ENCODE measurements around the gene PGBD5.
A peak's percentile ranks its signal among the peaks of the same experiment; 100 is the strongest.

Gene PGBD5

GRCh38 chr1:230277201-230278025, 148.7 kb downstream of the PGBD5 start:
- no peak for DNase-seq

- DNase-seq = no peak
Measured at GRCh38 chr1:230276401-230276800, 149.7 kb downstream of the PGBD5 start.

- DNase-seq = no peak
Measured at GRCh38 chr1:230274254-230274653, 151.9 kb downstream of the PGBD5 start.

- no peak for DNase-seq
Measured at GRCh38 chr1:230273141-230273710, 152.9 kb downstream of the PGBD5 start.

DNA sequence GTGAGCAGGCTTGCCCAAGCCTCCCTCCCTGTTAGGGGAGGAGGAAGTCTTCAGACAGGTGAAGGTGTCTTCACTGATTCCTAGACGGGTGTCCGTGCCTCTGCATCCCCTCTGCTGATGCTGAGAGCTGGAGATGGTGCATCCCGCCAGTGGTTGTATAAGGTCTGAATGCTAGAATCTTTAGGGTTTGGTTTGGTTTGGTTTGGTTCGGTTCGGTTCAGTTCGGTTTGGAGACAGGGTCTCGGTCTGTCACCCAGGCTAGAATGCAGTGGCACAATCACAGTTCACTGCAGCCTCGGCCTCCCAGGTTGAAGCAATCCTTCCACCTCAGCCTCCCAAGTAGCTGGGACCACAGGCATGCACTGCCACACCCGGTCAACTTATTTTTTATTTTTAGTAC, 153.6 kb downstream of the PGBD5 start:
- no peak for DNase-seq

GRCh38 chr1:230271300-230272035, 154.7 kb downstream of the PGBD5 start:
- no peak for DNase-seq

- DNase-seq = peak; percentile 91
Measured at GRCh38 chr1:230270559-230271281, 155.4 kb downstream of the PGBD5 start.

GRCh38 chr1:230270185-230270558, 156.0 kb downstream of the PGBD5 start:
- DNase-seq = no peak

DNA sequence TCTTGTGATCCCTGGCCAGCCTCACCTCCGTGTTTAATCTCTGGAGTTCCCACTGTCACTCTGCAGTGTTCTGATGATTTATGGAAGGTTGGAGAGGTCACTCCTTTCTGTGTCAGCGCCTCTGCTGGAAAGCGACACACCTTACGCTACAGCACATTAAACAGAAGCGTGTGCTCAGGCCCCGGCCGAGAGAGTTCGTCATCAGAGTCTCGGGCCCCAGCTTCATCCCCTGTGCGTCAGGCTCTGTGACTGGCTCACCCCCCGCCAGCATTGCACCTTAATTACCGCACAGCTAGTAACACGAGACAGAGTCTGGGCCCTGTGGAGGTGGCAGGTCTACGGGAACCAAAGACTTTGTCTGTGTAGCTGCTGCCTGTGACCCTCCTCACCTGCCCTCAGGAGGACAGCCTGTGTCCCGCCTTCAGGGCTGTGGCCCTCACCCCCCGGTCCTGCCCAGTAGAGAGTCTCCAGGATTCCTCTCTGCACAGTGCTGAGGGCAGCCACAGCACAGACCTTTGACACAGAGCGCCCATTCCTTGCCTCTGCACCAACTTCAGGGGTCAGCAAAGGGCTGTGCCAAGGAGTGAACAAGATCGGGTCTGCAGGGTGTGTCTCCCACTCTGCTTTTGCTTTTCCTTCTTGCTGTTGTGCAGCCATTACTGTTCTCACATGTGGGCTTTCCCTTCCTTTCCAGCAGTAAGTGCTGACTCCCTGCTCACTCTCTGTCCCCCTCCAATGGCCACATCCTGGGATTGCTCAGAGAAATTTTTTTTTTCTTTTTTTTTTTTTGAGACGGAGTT, 157.6 kb downstream of the PGBD5 start:
- DNase-seq = peak; percentile 84

DNA sequence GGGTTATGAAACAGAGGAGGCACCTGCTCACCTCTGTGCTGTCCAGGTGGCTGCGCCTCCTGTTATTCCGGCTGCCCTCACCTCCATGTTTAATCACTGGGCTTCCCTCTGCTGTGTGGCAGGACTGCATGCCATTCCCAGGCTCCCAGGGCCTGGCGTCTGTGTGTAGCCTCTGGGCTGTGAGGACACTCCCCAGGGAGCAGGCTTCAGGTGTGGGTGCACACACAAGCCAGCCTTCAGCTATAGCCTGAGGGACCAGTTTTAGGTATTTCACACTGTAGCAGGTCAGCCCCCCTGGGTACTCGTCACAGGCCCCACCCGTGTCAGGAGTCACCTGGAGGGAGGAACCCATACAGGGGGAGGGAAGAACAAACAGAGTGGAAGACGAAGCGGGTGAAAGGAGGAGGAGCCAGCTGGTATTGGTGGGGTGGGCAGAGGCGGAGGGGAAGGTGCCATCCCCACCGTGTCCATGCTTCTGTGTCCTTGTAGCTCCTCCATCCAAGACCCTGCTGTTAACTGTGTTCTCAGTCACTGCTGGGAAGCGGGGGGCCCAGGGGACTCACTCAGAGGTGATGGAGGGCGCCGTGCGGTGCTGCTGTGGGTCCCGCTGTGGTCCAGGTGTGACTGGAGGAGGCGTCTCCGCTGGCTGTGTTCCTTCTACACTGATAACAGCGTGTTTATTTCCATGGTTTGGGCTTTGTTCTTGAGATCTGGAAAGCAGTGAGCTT, 158.6 kb downstream of the PGBD5 start:
- peak; percentile 47 for DNase-seq

GRCh38 chr1:230266456-230266855, 159.7 kb downstream of the PGBD5 start:
- DNase-seq = no peak

DNA sequence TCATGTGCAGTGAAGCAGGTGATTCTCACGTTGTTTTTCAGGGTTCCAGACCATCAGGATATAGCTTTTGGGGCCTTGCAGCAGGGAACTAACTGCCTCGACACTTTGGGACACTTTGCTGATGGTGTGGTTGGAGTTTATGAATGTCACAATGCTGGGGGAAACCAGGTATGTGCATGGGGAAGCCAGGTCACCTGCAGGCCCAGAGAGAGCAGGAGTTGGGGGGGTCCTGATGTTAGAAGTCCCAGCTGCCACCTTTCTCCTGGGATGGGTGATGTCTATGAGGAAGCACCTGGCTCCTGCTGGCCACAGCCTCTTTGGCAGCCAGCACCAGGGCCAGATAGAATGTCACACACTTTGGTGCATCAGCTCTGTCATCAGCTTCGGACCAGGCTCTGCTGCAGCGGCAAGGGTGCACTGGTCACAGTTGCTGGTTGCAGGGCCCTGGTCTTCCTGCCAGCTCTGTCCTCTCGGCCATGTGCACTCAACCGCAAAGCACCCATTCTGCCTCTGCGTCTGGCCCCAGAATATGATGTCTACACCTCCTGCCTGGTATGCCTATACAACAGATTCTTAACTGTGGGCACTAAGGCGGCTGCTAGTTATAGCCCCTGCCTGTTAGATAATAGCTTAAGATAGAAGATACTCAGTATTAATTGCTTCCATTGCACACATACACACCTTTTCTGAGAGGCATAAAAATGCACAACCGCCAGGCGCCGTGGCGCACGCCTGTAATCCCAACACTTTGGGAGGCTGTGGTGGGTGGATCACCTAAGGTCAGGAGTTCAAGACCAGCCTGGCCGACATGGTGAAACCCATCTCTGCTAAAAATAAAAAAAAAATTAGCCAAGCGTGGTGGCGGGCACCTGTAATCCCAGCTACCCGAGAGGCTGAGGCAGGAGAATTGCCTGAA, 160.7 kb downstream of the PGBD5 start:
- no peak for DNase-seq

Measured in NCI-H774 (cell line).